ENCODE results near the gene CASD1. TPM values are rescaled to one million over a fixed set of nuclear protein-coding genes. Genes with fewer than 3 reads are reported as not detected.

CASD1 gene
- total and polyA plus RNA-seq, 7 donors = 9.9 to 41.0 (median 29.3) TPM

DNA sequence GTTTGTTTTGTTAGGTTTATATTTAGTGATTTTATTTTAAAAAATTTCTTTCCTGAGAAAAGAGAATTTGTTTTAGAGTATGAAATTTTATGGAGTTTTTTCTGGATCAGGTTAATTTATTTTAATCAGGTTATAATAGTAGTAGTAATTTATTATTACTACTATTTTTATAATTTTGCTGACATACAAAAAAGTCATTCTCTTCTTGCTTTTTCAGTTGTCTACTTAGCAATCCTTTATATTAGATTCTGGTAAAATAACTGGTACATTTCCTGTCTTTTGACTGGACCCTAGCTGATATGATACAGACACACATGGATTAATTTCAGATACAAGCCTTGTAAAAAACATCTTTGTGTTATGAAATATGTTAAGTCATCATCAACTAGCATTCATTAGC lies 5.3 kb downstream of the CASD1 start:
- no peaks in the 10 kb centered on the region for H3K27me3 ChIP-seq
- intact Hi-C loops (cut with DNase I) = loop anchor here (5.0 to 10.0 kb wide), 2 partner anchors 32 to 390 kb away; partner anchors contain the start of gene PPP1R9A
- H3K27ac ChIP-seq = no peak overlapping the region
- TF ChIP-seq POLR2A (IDR thresholded peaks at IDR 0.05) = no peak
- TF ChIP-seq, protein P1, sequence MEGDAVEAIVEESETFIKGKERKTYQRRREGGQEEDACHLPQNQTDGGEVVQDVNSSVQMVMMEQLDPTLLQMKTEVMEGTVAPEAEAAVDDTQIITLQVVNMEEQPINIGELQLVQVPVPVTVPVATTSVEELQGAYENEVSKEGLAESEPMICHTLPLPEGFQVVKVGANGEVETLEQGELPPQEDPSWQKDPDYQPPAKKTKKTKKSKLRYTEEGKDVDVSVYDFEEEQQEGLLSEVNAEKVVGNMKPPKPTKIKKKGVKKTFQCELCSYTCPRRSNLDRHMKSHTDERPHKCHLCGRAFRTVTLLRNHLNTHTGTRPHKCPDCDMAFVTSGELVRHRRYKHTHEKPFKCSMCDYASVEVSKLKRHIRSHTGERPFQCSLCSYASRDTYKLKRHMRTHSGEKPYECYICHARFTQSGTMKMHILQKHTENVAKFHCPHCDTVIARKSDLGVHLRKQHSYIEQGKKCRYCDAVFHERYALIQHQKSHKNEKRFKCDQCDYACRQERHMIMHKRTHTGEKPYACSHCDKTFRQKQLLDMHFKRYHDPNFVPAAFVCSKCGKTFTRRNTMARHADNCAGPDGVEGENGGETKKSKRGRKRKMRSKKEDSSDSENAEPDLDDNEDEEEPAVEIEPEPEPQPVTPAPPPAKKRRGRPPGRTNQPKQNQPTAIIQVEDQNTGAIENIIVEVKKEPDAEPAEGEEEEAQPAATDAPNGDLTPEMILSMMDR (IDR thresholded peaks at IDR 0.05) = no peak
- TF ChIP-seq EP300 (IDR thresholded peaks at IDR 0.05) = no peak
- TF ChIP-seq POLR2AphosphoS5 (IDR thresholded peaks at IDR 0.05) = no peak
- no peaks in the 10 kb centered on the region for H3K36me3 ChIP-seq
- H3K4me3 ChIP-seq = no peak overlapping the region
- peaks cover 0 to 38% (median 16%) of the 10 kb centered on the region in 4 donors for H3K4me1 ChIP-seq
- no peaks in the 10 kb centered on the region for H3K9me3 ChIP-seq
- no peak for DNase-seq

DNA sequence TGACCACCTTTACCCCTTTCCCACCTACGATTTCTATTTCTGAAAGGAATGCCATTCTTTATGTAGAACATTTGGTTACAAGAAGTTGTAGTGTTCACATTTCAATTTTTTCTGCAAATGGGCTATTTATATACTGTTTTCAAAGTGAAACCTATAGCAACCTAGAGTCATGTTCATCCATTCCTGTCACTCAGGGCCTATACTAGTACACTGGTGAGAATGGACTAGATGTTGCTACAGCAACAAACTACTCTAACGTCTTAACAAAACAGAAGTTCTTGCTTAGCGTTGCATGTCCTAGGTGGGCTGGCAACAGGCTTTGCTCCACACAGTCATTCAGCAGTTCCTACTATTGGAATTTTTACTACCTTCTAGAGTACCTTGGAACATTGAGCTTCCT lies 16.3 kb downstream of the CASD1 start:
- TF ChIP-seq, protein P1 (IDR thresholded peaks at IDR 0.05) = no peak
- TF ChIP-seq EP300 (IDR thresholded peaks at IDR 0.05) (no peak), POLR2A (IDR thresholded peaks at IDR 0.05) (no peak), POLR2AphosphoS5 (IDR thresholded peaks at IDR 0.05) (no peak)
- intact Hi-C loops (cut with DNase I) = no loop called here
- Histone ChIP-seq H3K9me3 (no peaks in the 10 kb centered on the region), H3K4me3 (no peak overlapping the region), H3K27ac (no peak overlapping the region), H3K4me1 (no peaks in the 10 kb centered on the region), H3K27me3 (no peaks in the 10 kb centered on the region), H3K36me3 (peaks cover 0 to 46% (median 0%) of the 10 kb centered on the region in 4 donors)
- 92 to 95% methylated on average over 3 of the region's 3 CpGs for WGBS, 2 donors
- DNase-seq = no peak

DNA sequence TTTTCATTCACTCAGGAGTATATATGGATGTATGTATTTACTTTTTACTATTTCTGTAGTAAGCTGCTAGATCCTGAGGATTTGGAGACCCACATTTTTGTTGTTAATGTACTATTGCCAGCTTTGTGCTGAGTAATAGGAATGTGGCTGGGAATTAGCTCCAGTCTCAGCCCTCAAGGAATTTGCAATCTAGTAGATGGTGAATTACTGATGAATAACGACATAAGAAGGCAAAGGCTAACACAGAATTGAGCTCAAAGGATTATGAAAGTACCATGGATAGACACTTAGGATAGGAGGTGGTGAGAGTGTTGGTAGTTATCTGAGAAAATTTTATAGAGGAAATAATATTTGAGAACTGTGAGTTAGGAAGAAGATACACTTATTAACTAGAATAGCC lies 19.9 kb downstream of the CASD1 start:
- Histone ChIP-seq H3K27me3 (no peaks in the 10 kb centered on the region), H3K9me3 (no peaks in the 10 kb centered on the region), H3K36me3 (peaks cover 0 to 45% (median 0%) of the 10 kb centered on the region in 4 donors), H3K4me3 (no peak overlapping the region), H3K4me1 (no peaks in the 10 kb centered on the region), H3K27ac (no peak overlapping the region)
- TF ChIP-seq EP300 (IDR thresholded peaks at IDR 0.05) = no peak
- no peak for TF ChIP-seq POLR2A (IDR thresholded peaks at IDR 0.05)
- TF ChIP-seq, protein P1 (IDR thresholded peaks at IDR 0.05) = no peak
- TF ChIP-seq POLR2AphosphoS5 (IDR thresholded peaks at IDR 0.05) = no peak
- no peak for DNase-seq
- WGBS, 2 donors = 88 to 97% methylated on average over 1 of the region's 1 CpG
- intact Hi-C loops (cut with DNase I) = no loop called here

DNA sequence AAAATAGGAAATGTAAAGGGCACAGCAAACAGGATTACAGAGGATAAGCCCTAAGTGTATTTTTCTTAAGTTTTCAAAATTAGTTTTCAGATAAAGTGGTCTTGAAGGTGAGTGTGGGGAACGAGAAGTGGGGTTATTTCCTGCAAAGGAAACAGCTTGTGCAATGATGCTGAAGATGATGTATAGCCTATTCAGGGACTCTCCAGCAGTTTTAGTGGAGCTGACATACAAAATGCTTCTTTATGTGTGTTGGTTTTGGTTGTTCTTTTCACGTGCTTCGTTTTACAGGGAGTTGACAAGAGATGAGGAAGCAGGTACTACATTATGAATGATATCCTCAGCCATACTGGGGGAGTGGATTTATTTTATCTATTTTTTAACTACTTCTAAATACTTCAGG lies 20.5 kb downstream of the CASD1 start:
- H3K27me3 ChIP-seq = no peaks in the 10 kb centered on the region
- no peak overlapping the region for H3K27ac ChIP-seq
- H3K9me3 ChIP-seq = no peaks in the 10 kb centered on the region
- TF ChIP-seq POLR2AphosphoS5 (IDR thresholded peaks at IDR 0.05) (no peak), EP300 (IDR thresholded peaks at IDR 0.05) (no peak), POLR2A (IDR thresholded peaks at IDR 0.05) (no peak)
- TF ChIP-seq, protein P1 (IDR thresholded peaks at IDR 0.05) = no peak
- H3K36me3 ChIP-seq = peaks cover 0 to 51% (median 0%) of the 10 kb centered on the region in 4 donors
- H3K4me3 ChIP-seq = no peak overlapping the region
- intact Hi-C loops (cut with DNase I) = no loop called here
- H3K4me1 ChIP-seq = no peaks in the 10 kb centered on the region
- WGBS, 2 donors = 72 to 88% methylated on average over 3 of the region's 3 CpGs
- no peak for DNase-seq

DNA sequence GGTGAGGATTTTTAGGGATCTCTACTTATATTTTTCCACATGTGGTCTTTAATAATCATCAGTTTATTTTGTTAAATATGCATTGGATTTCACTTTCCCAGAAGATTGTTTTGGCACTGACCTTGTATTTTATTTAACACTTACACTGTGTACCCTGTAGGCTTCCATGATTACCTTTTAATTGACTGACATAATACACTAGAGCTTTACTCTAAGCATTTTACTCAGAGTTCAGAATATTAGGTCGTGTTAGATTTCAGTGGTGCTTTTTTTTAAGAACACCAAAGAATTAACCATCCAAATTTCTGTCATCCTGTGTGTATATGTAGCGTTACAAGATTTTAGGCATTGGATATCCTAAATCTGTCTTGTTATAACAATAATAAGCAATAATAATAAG lies 23.1 kb downstream of the CASD1 start:
- Histone ChIP-seq H3K4me3 (no peak overlapping the region), H3K27me3 (no peaks in the 10 kb centered on the region), H3K9me3 (no peaks in the 10 kb centered on the region), H3K4me1 (no peaks in the 10 kb centered on the region), H3K36me3 (peaks cover 0 to 66% (median 0%) of the 10 kb centered on the region in 4 donors), H3K27ac (no peak overlapping the region)
- 92 to 96% methylated on average over 2 of the region's 2 CpGs for WGBS, 2 donors
- TF ChIP-seq POLR2A (IDR thresholded peaks at IDR 0.05) = no peak
- no peak for TF ChIP-seq POLR2AphosphoS5 (IDR thresholded peaks at IDR 0.05)
- no peak for TF ChIP-seq EP300 (IDR thresholded peaks at IDR 0.05)
- DNase-seq = no peak
- intact Hi-C loops (cut with DNase I) = no loop called here

Measured in sigmoid colon (tissue), 7 donors.